HepG2 (cell line): Measurements from ENCODE around the gene THRAP3. TPM values are rescaled to one million over a fixed set of nuclear protein-coding genes. Genes with fewer than 3 reads are reported as not detected.

Source experiments
- ATAC-seq: fragments of 200-7000 bp; cut with Tn5 transposase; 3 replicates; pipeline ENCODE4 v1.9.1; 2020; ENCODE audit warnings: mild to moderate bottlenecking, moderate library complexity
- BruUV-seq: library from RNA; stranded (reverse); fragments of 400-500 nt; replicated peaks from 2 replicates; lab custom pipeline; 2021; lab: Mats Ljungman, UMichigan
- CTCF ChIA-PET: fragments of 300-600 bp; formaldehyde crosslinking; extraction: SDS; loops from one replicate; lab custom pipeline; 2021; ENCODE audit warnings: low total read pairs, inconsistent platforms, low intra/inter-chr PET ratio; lab: Yijun Ruan, JAX
- POLR2A ChIA-PET: fragments of 350-600 bp; sonication (Branson Sonifier 250); formaldehyde crosslinking; loops from one replicate; lab custom pipeline; 2020; ENCODE audit warnings: antibody characterized with exemption, inconsistent platforms; lab: Yijun Ruan, JAX
- DNase-seq: peaks from one replicate; pipeline ENCODE4 v3.0.0-alpha.2; 2015; ENCODE audit warnings: low spot score
- FAIRE-seq: peaks from 3 replicates; lab custom pipeline; 2011; peaks lifted over from hg19 to GRCh38; lab: Jason Lieb, UNC
- H2AFZ ChIP-seq: one replicate; pipeline ENCODE4 v1.6.1; 2011; ENCODE audit warnings: low read length, inconsistent platforms
- H3K27ac ChIP-seq: fragments of 300-600 bp; 3 replicates; pipeline ENCODE4 v1.8.0; 2011; ENCODE audit warnings: mixed run types, mild to moderate bottlenecking, mixed read lengths, low read length, inconsistent platforms; ENCODE audit not compliant: insufficient read depth; ENCODE audit errors: extremely low read length
- H3K27me3 ChIP-seq, 2 experiments: fragments of 200-600 bp in 1 of 2; 2 replicates in 1 of 2; 3 replicates in 1 of 2; pipeline versions ENCODE4 v1.6.0 to v1.8.0; 2011; ENCODE audit warnings: low read length in 2 of 2, mild to moderate bottlenecking in 2 of 2, moderate library complexity in 2 of 2, inconsistent platforms in 1 of 2; ENCODE audit not compliant: insufficient read depth in 2 of 2, control insufficient read depth in 1 of 2
- H3K36me3 ChIP-seq, 2 experiments: fragments of 200-600 bp in 1 of 2; replicated peaks in 1 of 2; 2 replicates in 1 of 2; 3 replicates in 1 of 2; pipeline versions ENCODE4 v1.5.1 to v1.8.0; 2011; ENCODE audit warnings: low read length in 2 of 2, inconsistent platforms in 1 of 2; ENCODE audit not compliant: insufficient read depth in 2 of 2, control insufficient read depth in 1 of 2
- H3K4me1 ChIP-seq: 2 replicates; pipeline ENCODE4 v1.5.1; 2012; ENCODE audit warnings: low read length, inconsistent platforms; ENCODE audit not compliant: insufficient read depth
- H3K4me2 ChIP-seq: 2 replicates; pipeline ENCODE4 v1.6.0; 2011; ENCODE audit warnings: low read depth, low read length, inconsistent platforms
- H3K4me3 ChIP-seq, 3 experiments: fragments of 200-600 bp in 1 of 3; sonication (generic), shearing (Covaris generic) in 1 of 3; replicated peaks in 1 of 3; 2 replicates each; pipeline ENCODE4 v1.5.1; 2011 to 2016; ENCODE audit warnings: low read length in 3 of 3, inconsistent platforms in 2 of 3, low read depth in 2 of 3, mild to moderate bottlenecking in 2 of 3, control low read depth in 1 of 3, mixed read lengths in 1 of 3; ENCODE audit not compliant: insufficient read depth in 1 of 3
- H3K79me2 ChIP-seq: one replicate; pipeline ENCODE4 v1.6.1; 2011; ENCODE audit warnings: low read length, inconsistent platforms; ENCODE audit not compliant: insufficient read depth
- H3K9ac ChIP-seq: 2 replicates; pipeline ENCODE4 v1.6.0; 2011; ENCODE audit warnings: mild to moderate bottlenecking, low read depth, low read length, inconsistent platforms; ENCODE audit not compliant: insufficient read depth
- H3K9me3 ChIP-seq: 2 replicates; pipeline ENCODE4 v1.5.1; 2012; ENCODE audit warnings: mild to moderate bottlenecking, low read length
- H4K20me1 ChIP-seq: 2 replicates; pipeline ENCODE4 v1.6.0; 2011; ENCODE audit warnings: inconsistent platforms, mild to moderate bottlenecking, low read length, moderate library complexity; ENCODE audit not compliant: insufficient read depth
- BORCS8-MEF2B ChIP-seq: sonication (generic); formaldehyde crosslinking; IDR thresholded peaks from 2 replicates; pipeline ENCODE4 v1.8.0; 2022; ENCODE audit warnings: mild to moderate bottlenecking, missing genetic modification reagents
- CBX1 ChIP-seq: IDR thresholded peaks from one replicate; pipeline ENCODE4 v1.6.1; 2016; ENCODE audit warnings: antibody characterized with exemption, low read depth
- GTF3A ChIP-seq: sonication (generic); formaldehyde crosslinking; conservative IDR thresholded peaks from 2 replicates; pipeline ENCODE4 v1.4.0; 2020; ENCODE audit warnings: mild to moderate bottlenecking, missing genetic modification reagents
- HNF4A ChIP-seq: sonication (generic); formaldehyde crosslinking; IDR thresholded peaks from 2 replicates; pipeline ENCODE4 v1.4.0; 2020; ENCODE audit warnings: missing genetic modification reagents
- MEIS2 ChIP-seq: sonication (generic); formaldehyde crosslinking; IDR thresholded peaks from 2 replicates; pipeline ENCODE4 v1.9.0; 2021; ENCODE audit warnings: mild to moderate bottlenecking, missing genetic modification reagents
- SMYD3 ChIP-seq: sonication (generic); formaldehyde crosslinking; IDR thresholded peaks from 2 replicates; pipeline ENCODE4 v1.8.1; 2023; ENCODE audit warnings: mild to moderate bottlenecking, missing genetic modification reagents
- SP2 ChIP-seq: sonication (generic); formaldehyde crosslinking; IDR thresholded peaks from 2 replicates; pipeline ENCODE4 v1.5.1; 2020; ENCODE audit warnings: mild to moderate bottlenecking, missing genetic modification reagents
- SYNCRIP ChIP-seq: fragments of 200-400 bp; formaldehyde crosslinking; IDR thresholded peaks from 2 replicates; pipeline ENCODE4 v1.6.1; 2018; ENCODE audit warnings: mild to moderate bottlenecking, low read depth, low read length; ENCODE audit not compliant: insufficient read depth
- TCF12 ChIP-seq, 2 experiments: fragments of 450-650 bp in 1 of 2; sonication (generic) in 1 of 2; formaldehyde crosslinking in 1 of 2; IDR thresholded peaks; 2 replicates each; pipeline versions ENCODE4 v1.6.1 to v1.8.0; 2017 to 2022; ENCODE audit warnings: antibody characterized with exemption in 1 of 2, mild to moderate bottlenecking in 1 of 2, missing genetic modification reagents in 1 of 2, moderate library complexity in 1 of 2
- U2AF2 ChIP-seq: fragments of 200-400 bp; formaldehyde crosslinking; IDR thresholded peaks from 2 replicates; pipeline ENCODE4 v1.6.1; 2017; ENCODE audit warnings: low read depth, mild to moderate bottlenecking, low read length
- WGBS: methylation state at CpG from one replicate; pipeline ENCODE4 v1.1.6; 2017; ENCODE audit warnings: low lambda C conversion rate; 5-methylcytosine and 5-hydroxymethylcytosine counted together
- in situ Hi-C: cut with HindIII; loops from 2 replicates; pipeline ENCODE4 v1.10.0; 2017; ENCODE audit warnings: low pct_unique_long_range_greater_than_20kb; ENCODE audit not compliant: extremely low pct_ligation_motif_present
- intact Hi-C: fragments of 100-400 bp; cut with micrococcal nuclease; formaldehyde crosslinking; loops from one replicate; pipeline ENCODE4 v1.10.0; 2022; ENCODE audit not compliant: unreplicated experiment
- polyA plus RNA-seq, 8 experiments: library from polyadenylated mRNA; depleted of rRNA in 3 of 8; stranded (reverse) in 7 of 8; unstranded in 1 of 8; fragments of >200 nt; fragmentation: Illumina TruSeq in 4 of 8; extraction: Trizol in 4 of 8; gene quantifications; 2 replicates each; pipeline versions ENCODE4 v1.2.1 to v1.2.3, GENCODE V29; 2011 to 2016; ENCODE audit warnings: low read depth in 4 of 8, missing spikeins in 1 of 8, mixed read lengths in 1 of 8; ENCODE audit not compliant: insufficient read depth in 1 of 8
- total RNA-seq, 5 experiments: library from RNA; depleted of rRNA; stranded (reverse); fragments of >200 nt; fragmentation: Illumina TruSeq; extraction: Trizol; gene quantifications; 2 replicates each; pipeline ENCODE4 v1.2.3, GENCODE V29; 2016; ENCODE audit warnings: low read depth in 1 of 5
- TF ChIP-seq, protein P1 (sequence below): sonication (generic); formaldehyde crosslinking; IDR thresholded peaks from 2 replicates; pipeline ENCODE4 v1.4.0; 2020; ENCODE audit warnings: missing genetic modification reagents
- TF ChIP-seq, protein P2 (sequence below): IDR thresholded peaks from 2 replicates; pipeline ENCODE4 v1.6.1; 2016; ENCODE audit warnings: low read depth, control low read depth

THRAP3 gene
- total and polyA plus RNA-seq, 2 of the 13 experiments (the other 11 are each of a cell fraction or from before 2014, with no cell fraction given), result 45.0 to 92.6 TPM

DNA sequence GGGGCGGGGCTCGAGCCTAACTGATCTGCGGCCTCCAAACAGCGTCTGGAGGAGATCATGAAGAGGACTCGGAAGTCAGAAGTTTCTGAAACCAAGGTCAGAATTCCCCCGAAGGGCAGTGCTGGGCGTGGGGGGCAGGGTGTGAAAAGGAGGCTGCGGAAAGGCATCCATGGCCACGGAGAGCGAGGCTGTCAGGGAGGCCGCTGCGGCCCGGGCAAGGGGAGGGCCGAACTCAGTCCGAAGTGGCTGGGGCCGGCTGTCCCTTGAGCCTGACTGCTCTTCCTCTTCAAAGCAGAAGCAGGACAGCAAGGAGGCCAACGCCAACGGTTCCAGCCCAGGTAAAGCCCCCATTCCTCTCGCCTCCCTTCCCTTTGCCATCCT is 45.0 kb upstream of the THRAP3 start:
- no peak for DNase-seq
- 98% methylated on average over 17 of the region's 19 CpGs for WGBS
- Histone ChIP-seq H3K4me2 (no peak overlapping the region), H4K20me1 (no peaks in the 10 kb centered on the region), H3K9me3 (no peaks in the 10 kb centered on the region), H3K4me3 (no peak overlapping the region), H3K4me1 (no peaks in the 10 kb centered on the region), H3K79me2 (no peaks in the 10 kb centered on the region), H3K9ac (no peak overlapping the region), H3K27me3 (no peaks in the 10 kb centered on the region), H3K27ac (no peak overlapping the region), H2AFZ (no peak overlapping the region), H3K36me3 (peaks cover 6 to 24% of the 10 kb centered on the region in 2 experiments; a peak in 4 of 5 replicates)
- in situ Hi-C loops, result no loop called here
- FAIRE-seq, result no peak
- no peak for ATAC-seq
- CTCF ChIA-PET, result no interaction called here
- TF ChIP-seq HNF4A (CRISPR knock-in tag), result no peak
- TF ChIP-seq CBX1, result no peak
- TF ChIP-seq BORCS8-MEF2B (CRISPR knock-in tag), result no peak
- TF ChIP-seq, protein P1, sequence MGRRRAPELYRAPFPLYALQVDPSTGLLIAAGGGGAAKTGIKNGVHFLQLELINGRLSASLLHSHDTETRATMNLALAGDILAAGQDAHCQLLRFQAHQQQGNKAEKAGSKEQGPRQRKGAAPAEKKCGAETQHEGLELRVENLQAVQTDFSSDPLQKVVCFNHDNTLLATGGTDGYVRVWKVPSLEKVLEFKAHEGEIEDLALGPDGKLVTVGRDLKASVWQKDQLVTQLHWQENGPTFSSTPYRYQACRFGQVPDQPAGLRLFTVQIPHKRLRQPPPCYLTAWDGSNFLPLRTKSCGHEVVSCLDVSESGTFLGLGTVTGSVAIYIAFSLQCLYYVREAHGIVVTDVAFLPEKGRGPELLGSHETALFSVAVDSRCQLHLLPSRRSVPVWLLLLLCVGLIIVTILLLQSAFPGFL (CRISPR knock-in tag), result no peak
- no peak for TF ChIP-seq GTF3A (CRISPR knock-in tag)
- no peak for TF ChIP-seq SYNCRIP
- TF ChIP-seq, protein P2, sequence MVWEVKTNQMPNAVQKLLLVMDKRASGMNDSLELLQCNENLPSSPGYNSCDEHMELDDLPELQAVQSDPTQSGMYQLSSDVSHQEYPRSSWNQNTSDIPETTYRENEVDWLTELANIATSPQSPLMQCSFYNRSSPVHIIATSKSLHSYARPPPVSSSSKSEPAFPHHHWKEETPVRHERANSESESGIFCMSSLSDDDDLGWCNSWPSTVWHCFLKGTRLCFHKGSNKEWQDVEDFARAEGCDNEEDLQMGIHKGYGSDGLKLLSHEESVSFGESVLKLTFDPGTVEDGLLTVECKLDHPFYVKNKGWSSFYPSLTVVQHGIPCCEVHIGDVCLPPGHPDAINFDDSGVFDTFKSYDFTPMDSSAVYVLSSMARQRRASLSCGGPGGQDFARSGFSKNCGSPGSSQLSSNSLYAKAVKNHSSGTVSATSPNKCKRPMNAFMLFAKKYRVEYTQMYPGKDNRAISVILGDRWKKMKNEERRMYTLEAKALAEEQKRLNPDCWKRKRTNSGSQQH (CRISPR knock-in tag), result no peak
- no peak for TF ChIP-seq SMYD3 (CRISPR knock-in tag)
- TF ChIP-seq MEIS2 (CRISPR knock-in tag), result no peak
- TF ChIP-seq TCF12 (IDR thresholded peaks at IDR 0.05), result no peak
- TF ChIP-seq TCF12 (CRISPR knock-in tag; IDR thresholded peaks at IDR 0.05), result no peak
- TF ChIP-seq U2AF2, result no peak
- TF ChIP-seq SP2 (CRISPR knock-in tag), result no peak
- intact Hi-C loops, result no loop called here
- POLR2A ChIA-PET, result no interaction called here
- BruUV-seq, result no TSS peak
